ENCODE data around the gene MB. TPM values are rescaled to one million over a fixed set of nuclear protein-coding genes. Genes with fewer than 3 reads are reported as not detected.

The MB gene
- total RNA-seq, 1 experiment from 2014 or later: 0.77 TPM

GRCh38 chr22:35570686-35571194, 46.4 kb downstream of the MB start:
- BruUV-seq (replicated peaks): no TSS peak

GRCh38 chr22:35569916-35570315, 47.2 kb downstream of the MB start:
- CTCF ChIA-PET: no interaction called here
- BruUV-seq (replicated peaks): no TSS peak

More at GRCh38 chr22:35570686-35571194, 46.4 kb downstream of the MB start:
- Histone ChIP-seq H3K4me3 (ENCODE audit: low read depth, low read length) (no peak overlapping the region), H3K36me3 (ENCODE audit: control insufficient read depth, insufficient read depth, low read length) (no peaks in the 10 kb centered on the region), H3K4me1 (no peaks in the 10 kb centered on the region), H3K9me3 (no peaks in the 10 kb centered on the region), H3K27me3 (replicated peaks; ENCODE audit: control insufficient read depth, insufficient read depth, low read length) (no peaks in the 10 kb centered on the region)
- no peak for DNase-seq
- Mint-ChIP-seq H3K9me3 (ENCODE audit: unreplicated experiment) (no peaks in the 10 kb centered on the region), H3K27me3 (ENCODE audit: insufficient read depth, unreplicated experiment) (no peaks in the 10 kb centered on the region), H3K27ac (ENCODE audit: unreplicated experiment) (no peak overlapping the region), H3K4me3 (ENCODE audit: unreplicated experiment) (no peak overlapping the region), H3K4me1 (ENCODE audit: low read depth, unreplicated experiment) (peaks cover 11% of the 10 kb centered on the region), H3K36me3 (ENCODE audit: insufficient read depth, unreplicated experiment) (no peaks in the 10 kb centered on the region)
- intact Hi-C loops (cut with micrococcal nuclease; ENCODE audit: unreplicated experiment): no loop called here
- POLR2A ChIA-PET: no interaction called here
- CTCF ChIA-PET: no interaction called here
- TF ChIP-seq CTCF (IDR thresholded peaks at IDR 0.05; ENCODE audit: insufficient read depth in 1 of 2, low read depth in 1 of 2, low read length in 1 of 2, severe bottlenecking in 1 of 2, unreplicated experiment in 1 of 2): no peak

More at GRCh38 chr22:35569916-35570315, 47.2 kb downstream of the MB start:
- Histone ChIP-seq H3K36me3 (ENCODE audit: control insufficient read depth, insufficient read depth, low read length) (no peaks in the 10 kb centered on the region), H3K4me1 (no peaks in the 10 kb centered on the region), H3K4me3 (ENCODE audit: low read depth, low read length) (no peak overlapping the region), H3K27me3 (replicated peaks; ENCODE audit: control insufficient read depth, insufficient read depth, low read length) (no peaks in the 10 kb centered on the region), H3K9me3 (no peaks in the 10 kb centered on the region)
- no peaks in the 10 kb centered on the region for H3K27me3 Mint-ChIP-seq (ENCODE audit: insufficient read depth, unreplicated experiment)
- no peak for TF ChIP-seq CTCF (IDR thresholded peaks at IDR 0.05; ENCODE audit: insufficient read depth in 1 of 2, low read depth in 1 of 2, low read length in 1 of 2, severe bottlenecking in 1 of 2, unreplicated experiment in 1 of 2)
- H3K36me3 Mint-ChIP-seq (ENCODE audit: insufficient read depth, unreplicated experiment): no peaks in the 10 kb centered on the region
- H3K4me3 Mint-ChIP-seq (ENCODE audit: unreplicated experiment): no peak overlapping the region
- no peak for DNase-seq
- no peaks in the 10 kb centered on the region for H3K9me3 Mint-ChIP-seq (ENCODE audit: unreplicated experiment)
- H3K4me1 Mint-ChIP-seq (ENCODE audit: low read depth, unreplicated experiment): peaks cover 11% of the 10 kb centered on the region
- POLR2A ChIA-PET: no interaction called here
- intact Hi-C loops (cut with micrococcal nuclease; ENCODE audit: unreplicated experiment): no loop called here
- H3K27ac Mint-ChIP-seq (ENCODE audit: unreplicated experiment): no peak overlapping the region

Measured in Caco-2 (cell line).